Stomach smooth muscle (tissue), 2 donors: ENCODE measurements around the gene TBKBP1.

Source experiments
- H3K27ac ChIP-seq: one replicate; pipeline ENCODE4 v1.7.0; 2013; ENCODE audit warnings: mild to moderate bottlenecking, low read length, inconsistent platforms
- H3K27me3 ChIP-seq, 2 donors: one replicate each; pipeline ENCODE4 v1.7.0; 2013; ENCODE audit warnings: low read length in 2 of 2; ENCODE audit not compliant: insufficient read depth in 2 of 2, control insufficient read depth in 1 of 2
- H3K36me3 ChIP-seq, 2 donors: one replicate each; pipeline ENCODE4 v1.7.0; 2013; ENCODE audit warnings: low read length in 2 of 2; ENCODE audit not compliant: control insufficient read depth in 2 of 2, insufficient read depth in 2 of 2
- H3K4me1 ChIP-seq: one replicate; pipeline ENCODE4 v1.7.0; 2013; ENCODE audit warnings: low read length; ENCODE audit not compliant: control insufficient read depth, insufficient read depth
- H3K4me3 ChIP-seq, 2 donors: one replicate each; pipeline ENCODE4 v1.7.0; 2013; ENCODE audit warnings: low read length in 2 of 2
- H3K9ac ChIP-seq, 2 donors: one replicate each; pipeline ENCODE4 v1.7.0; 2013; ENCODE audit warnings: low read length in 2 of 2, mild to moderate bottlenecking in 1 of 2
- H3K9me3 ChIP-seq, 2 donors: one replicate each; pipeline ENCODE4 v1.7.0; 2013; ENCODE audit warnings: low read length in 2 of 2; ENCODE audit not compliant: control insufficient read depth in 2 of 2
- donor health status: healthy.
- donor health status: Pancreatic carcinoma.

The TBKBP1 gene

GRCh38 chr17:47700471-47701449 is 6.8 kb downstream of the TBKBP1 start:
- peaks cover 8% of the 10 kb centered on the region for H3K4me1 ChIP-seq
- no peaks in the 10 kb centered on the region for H3K9me3 ChIP-seq
- H3K4me3 ChIP-seq, result no peak overlapping the region
- H3K27ac ChIP-seq, result no peak overlapping the region
- peaks cover 8 to 10% of the 10 kb centered on the region in 2 donors for H3K36me3 ChIP-seq
- H3K27me3 ChIP-seq, result no peaks in the 10 kb centered on the region
- no peak overlapping the region for H3K9ac ChIP-seq

- no peaks in the 10 kb centered on the region for H3K9me3 ChIP-seq
- peaks cover 13% of the 10 kb centered on the region for H3K4me1 ChIP-seq
- no peaks in the 10 kb centered on the region for H3K27me3 ChIP-seq
- no peak overlapping the region for H3K9ac ChIP-seq
- H3K4me3 ChIP-seq, result no peak overlapping the region
- peaks cover 8 to 10% of the 10 kb centered on the region in 2 donors for H3K36me3 ChIP-seq
- no peak overlapping the region for H3K27ac ChIP-seq
Observed at GRCh38 chr17:47701608-47702007, 7.6 kb downstream of the TBKBP1 start.

GRCh38 chr17:47702391-47702995 is 8.5 kb downstream of the TBKBP1 start:
- H3K9ac ChIP-seq, result no peak overlapping the region
- no peaks in the 10 kb centered on the region for H3K9me3 ChIP-seq
- H3K4me1 ChIP-seq, result peaks cover 19% of the 10 kb centered on the region
- no peak overlapping the region for H3K27ac ChIP-seq
- peaks cover 2 to 7% of the 10 kb centered on the region in 2 donors for H3K36me3 ChIP-seq
- no peaks in the 10 kb centered on the region for H3K27me3 ChIP-seq
- H3K4me3 ChIP-seq, result no peak overlapping the region

GRCh38 chr17:47703191-47703591 is 9.2 kb downstream of the TBKBP1 start:
- Histone ChIP-seq H3K27ac (no peak overlapping the region), H3K4me3 (no peak overlapping the region), H3K27me3 (no peaks in the 10 kb centered on the region), H3K9ac (peak overlapping the region in 1 of 2 donors; percentile 21), H3K4me1 (peaks cover 21% of the 10 kb centered on the region), H3K36me3 (peaks cover 2 to 7% of the 10 kb centered on the region in 2 donors), H3K9me3 (no peaks in the 10 kb centered on the region)

GRCh38 chr17:47703671-47704070 is 9.7 kb downstream of the TBKBP1 start:
- H3K9ac ChIP-seq, result peak overlapping the region in 1 of 2 donors; percentile 21
- peaks cover 21% of the 10 kb centered on the region for H3K4me1 ChIP-seq
- no peak overlapping the region for H3K4me3 ChIP-seq
- no peaks in the 10 kb centered on the region for H3K9me3 ChIP-seq
- H3K36me3 ChIP-seq, result peaks cover 2 to 7% of the 10 kb centered on the region in 2 donors
- no peaks in the 10 kb centered on the region for H3K27me3 ChIP-seq
- H3K27ac ChIP-seq, result no peak overlapping the region

GRCh38 chr17:47704116-47704515 is 10.2 kb downstream of the TBKBP1 start:
- Histone ChIP-seq H3K27ac (no peak overlapping the region), H3K36me3 (peaks cover 2 to 7% of the 10 kb centered on the region in 2 donors), H3K4me1 (peaks cover 21% of the 10 kb centered on the region), H3K27me3 (no peaks in the 10 kb centered on the region), H3K9me3 (no peaks in the 10 kb centered on the region), H3K9ac (no peak overlapping the region), H3K4me3 (no peak overlapping the region)

GRCh38 chr17:47704736-47705135 is 10.8 kb downstream of the TBKBP1 start:
- H3K9ac ChIP-seq, result no peak overlapping the region

GRCh38 chr17:47705536-47706530 is 11.9 kb downstream of the TBKBP1 start:
- Histone ChIP-seq H3K4me1 (peaks cover 21% of the 10 kb centered on the region), H3K27me3 (no peaks in the 10 kb centered on the region), H3K9ac (no peak overlapping the region), H3K9me3 (no peaks in the 10 kb centered on the region), H3K27ac (peak overlapping the region; percentile 18), H3K36me3 (peaks cover 4 to 6% of the 10 kb centered on the region in 2 donors), H3K4me3 (no peak overlapping the region)

More at GRCh38 chr17:47704736-47705135, 10.8 kb downstream of the TBKBP1 start:
- Histone ChIP-seq H3K4me3 (no peak overlapping the region), H3K9me3 (no peaks in the 10 kb centered on the region), H3K4me1 (peaks cover 21% of the 10 kb centered on the region), H3K27me3 (no peaks in the 10 kb centered on the region), H3K27ac (no peak overlapping the region), H3K36me3 (peaks cover 2 to 4% of the 10 kb centered on the region in 2 donors)

- peak overlapping the region; percentile 18 for H3K27ac ChIP-seq
- H3K36me3 ChIP-seq, result peaks cover 0 to 6% of the 10 kb centered on the region in 2 donors
- H3K9ac ChIP-seq, result no peak overlapping the region
- H3K9me3 ChIP-seq, result no peaks in the 10 kb centered on the region
- no peak overlapping the region for H3K4me3 ChIP-seq
- H3K4me1 ChIP-seq, result peaks cover 21% of the 10 kb centered on the region
- peaks cover 0 to under 1% of the 10 kb centered on the region in 2 donors for H3K27me3 ChIP-seq
Observed at GRCh38 chr17:47707056-47707804, 13.3 kb downstream of the TBKBP1 start.
